Mononuclear cell (primary cell): Measurements from ENCODE around the gene TTC16. TPM values are rescaled to one million over a fixed set of nuclear protein-coding genes. Genes with fewer than 3 reads are reported as not detected.
"Not testable (repeated sequence)": the region's sequence is repeated elsewhere in the genome, so short reads cannot be mapped to it uniquely, and the experiment has no call there.

Source experiments
- H3K27me3 ChIP-seq: 2 replicates; pipeline ENCODE4 v1.6.0; 2011; ENCODE audit warnings: low read length, control low read depth; ENCODE audit not compliant: insufficient read depth
- H3K4me1 ChIP-seq: 2 replicates; pipeline ENCODE4 v1.5.1; 2011; ENCODE audit warnings: mild to moderate bottlenecking, low read length, control low read depth; ENCODE audit not compliant: insufficient read depth
- H3K4me3 ChIP-seq: 2 replicates; pipeline ENCODE4 v1.5.1; 2011; ENCODE audit warnings: mild to moderate bottlenecking, low read length, moderate library complexity
- H3K9me3 ChIP-seq: 2 replicates; pipeline ENCODE4 v1.5.1; 2011; ENCODE audit warnings: low read depth, mild to moderate bottlenecking, control low read depth, low read length
- total RNA-seq: library from RNA; depleted of rRNA; stranded (reverse); fragments of >200 nt; gene quantifications from one replicate; pipeline ENCODE4 v1.2.3, GENCODE V29; 2012

The TTC16 gene
- total RNA-seq, 1 donor, result 1.9 TPM

DNA sequence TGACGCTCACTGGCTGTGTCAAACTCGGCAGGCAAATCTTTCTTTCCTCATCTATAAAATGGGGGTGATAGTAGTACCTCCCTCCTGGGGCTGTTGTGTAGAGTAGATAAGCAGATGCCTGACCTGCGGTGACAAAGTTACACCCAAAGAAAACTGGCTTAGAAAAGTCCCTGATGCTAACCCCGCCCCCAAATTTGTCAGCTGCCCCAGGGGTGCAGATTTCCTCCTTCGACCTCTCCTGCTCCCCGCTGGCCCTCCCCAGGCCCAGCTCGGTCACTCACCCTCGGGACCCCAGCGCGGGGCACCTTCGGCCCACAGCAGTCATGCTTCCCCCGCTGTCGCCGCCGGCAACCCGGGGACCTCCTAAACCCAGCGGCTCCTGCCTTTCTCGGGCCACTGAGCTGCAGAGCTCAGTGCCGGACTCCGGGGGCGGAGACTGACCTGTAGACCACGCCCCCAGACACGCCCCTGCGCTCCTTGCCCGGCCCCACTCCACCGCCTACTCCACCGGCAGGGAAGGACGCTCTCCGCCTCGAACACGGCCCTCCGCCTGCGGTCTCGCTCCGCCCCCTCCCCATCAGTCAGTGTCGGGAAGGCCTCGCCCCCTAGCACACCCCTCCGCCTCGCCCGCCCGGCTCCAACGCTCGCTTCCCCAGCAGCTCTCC is 55.2 kb downstream of the TTC16 start:
- Histone ChIP-seq H3K4me3 (peak overlapping the region; percentile 42), H3K27me3 (no peaks in the 10 kb centered on the region), H3K9me3 (no peaks in the 10 kb centered on the region), H3K4me1 (peaks cover 98% of the 10 kb centered on the region)

- H3K27me3 ChIP-seq, result no peaks in the 10 kb centered on the region
- H3K4me1 ChIP-seq, result peaks cover 98% of the 10 kb centered on the region
- H3K9me3 ChIP-seq, result no peaks in the 10 kb centered on the region
- H3K4me3 ChIP-seq, result no peak overlapping the region
Measured at GRCh38 chr9:127771570-127772189, 55.8 kb downstream of the TTC16 start.

- Histone ChIP-seq H3K9me3 (no peaks in the 10 kb centered on the region), H3K4me1 (peaks cover 93% of the 10 kb centered on the region), H3K4me3 (no peak overlapping the region), H3K27me3 (no peaks in the 10 kb centered on the region)
Measured at GRCh38 chr9:127772603-127773002, 56.7 kb downstream of the TTC16 start.

- H3K4me3 ChIP-seq, result no peak overlapping the region
Measured at GRCh38 chr9:127773272-127773671, 57.4 kb downstream of the TTC16 start.

DNA sequence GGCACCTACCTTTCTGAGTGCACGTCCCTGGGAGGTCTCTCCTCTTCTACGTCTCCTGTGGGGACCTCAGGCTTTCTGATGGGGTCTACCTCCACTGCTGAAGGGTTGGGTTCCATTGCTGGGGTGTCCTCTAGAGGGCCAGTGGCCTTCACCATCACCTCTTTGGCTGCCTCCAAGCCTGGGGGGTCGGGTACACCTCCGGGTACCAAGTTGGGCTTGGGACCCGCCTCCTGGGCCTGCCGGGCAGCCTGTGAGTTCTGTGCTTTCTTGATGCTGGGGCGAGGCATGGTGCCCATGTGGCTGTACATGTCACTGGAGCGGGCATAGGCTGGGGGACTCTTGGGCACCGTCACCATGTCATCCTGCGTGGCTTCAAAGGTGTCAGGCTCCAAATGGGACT is 58.1 kb downstream of the TTC16 start:
- H3K4me3 ChIP-seq, result no peak overlapping the region
- H3K27me3 ChIP-seq, result no peaks in the 10 kb centered on the region
- H3K4me1 ChIP-seq, result peaks cover 85% of the 10 kb centered on the region
- H3K9me3 ChIP-seq, result no peaks in the 10 kb centered on the region

More at GRCh38 chr9:127773272-127773671, 57.4 kb downstream of the TTC16 start:
- Histone ChIP-seq H3K27me3 (no peaks in the 10 kb centered on the region), H3K9me3 (no peaks in the 10 kb centered on the region), H3K4me1 (peaks cover 87% of the 10 kb centered on the region)

- no peaks in the 10 kb centered on the region for H3K27me3 ChIP-seq
- H3K4me3 ChIP-seq, result peak overlapping the region; percentile 82
- H3K9me3 ChIP-seq, result no peaks in the 10 kb centered on the region
- peaks cover 85% of the 10 kb centered on the region for H3K4me1 ChIP-seq
Measured at GRCh38 chr9:127776195-127776923, 60.5 kb downstream of the TTC16 start.

- peak overlapping the region; percentile 82 for H3K4me3 ChIP-seq
Measured at GRCh38 chr9:127776924-127777289, 61.0 kb downstream of the TTC16 start.

DNA sequence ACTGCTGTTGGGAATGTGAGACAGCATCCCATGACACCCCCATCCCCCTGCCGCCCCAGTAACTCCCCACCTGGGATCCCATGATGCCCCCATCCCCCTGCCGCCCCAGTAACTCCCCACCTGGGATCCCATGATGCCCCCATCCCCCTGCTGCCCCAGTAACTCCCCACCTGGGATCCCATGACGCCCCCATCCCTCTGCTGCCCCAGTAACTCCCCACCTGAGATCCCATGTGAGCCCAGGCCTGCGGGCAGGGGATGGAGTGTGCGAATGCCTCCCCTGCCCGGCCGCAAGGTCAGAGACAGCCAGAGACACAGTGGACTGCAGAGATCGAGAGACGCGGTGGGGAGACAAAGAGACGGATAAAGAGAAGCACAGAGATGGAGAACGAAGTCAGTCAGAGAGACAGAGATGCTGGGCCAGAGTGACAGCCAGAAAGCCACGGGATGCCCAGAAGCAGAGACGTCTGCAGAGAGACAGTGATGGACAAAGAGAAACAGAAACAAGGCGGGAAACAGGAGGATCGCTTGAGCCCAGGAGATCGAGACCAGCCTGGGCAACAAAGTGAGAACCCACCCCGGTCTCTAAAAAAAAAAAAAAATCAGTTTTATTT is 61.6 kb downstream of the TTC16 start:
- Histone ChIP-seq H3K27me3 (no peaks in the 10 kb centered on the region), H3K9me3 (no peaks in the 10 kb centered on the region), H3K4me3 (peak overlapping the region; percentile 82), H3K4me1 (peaks cover 85% of the 10 kb centered on the region)

More at GRCh38 chr9:127776924-127777289, 61.0 kb downstream of the TTC16 start:
- H3K27me3 ChIP-seq, result no peaks in the 10 kb centered on the region
- H3K9me3 ChIP-seq, result no peaks in the 10 kb centered on the region
- peaks cover 85% of the 10 kb centered on the region for H3K4me1 ChIP-seq

DNA sequence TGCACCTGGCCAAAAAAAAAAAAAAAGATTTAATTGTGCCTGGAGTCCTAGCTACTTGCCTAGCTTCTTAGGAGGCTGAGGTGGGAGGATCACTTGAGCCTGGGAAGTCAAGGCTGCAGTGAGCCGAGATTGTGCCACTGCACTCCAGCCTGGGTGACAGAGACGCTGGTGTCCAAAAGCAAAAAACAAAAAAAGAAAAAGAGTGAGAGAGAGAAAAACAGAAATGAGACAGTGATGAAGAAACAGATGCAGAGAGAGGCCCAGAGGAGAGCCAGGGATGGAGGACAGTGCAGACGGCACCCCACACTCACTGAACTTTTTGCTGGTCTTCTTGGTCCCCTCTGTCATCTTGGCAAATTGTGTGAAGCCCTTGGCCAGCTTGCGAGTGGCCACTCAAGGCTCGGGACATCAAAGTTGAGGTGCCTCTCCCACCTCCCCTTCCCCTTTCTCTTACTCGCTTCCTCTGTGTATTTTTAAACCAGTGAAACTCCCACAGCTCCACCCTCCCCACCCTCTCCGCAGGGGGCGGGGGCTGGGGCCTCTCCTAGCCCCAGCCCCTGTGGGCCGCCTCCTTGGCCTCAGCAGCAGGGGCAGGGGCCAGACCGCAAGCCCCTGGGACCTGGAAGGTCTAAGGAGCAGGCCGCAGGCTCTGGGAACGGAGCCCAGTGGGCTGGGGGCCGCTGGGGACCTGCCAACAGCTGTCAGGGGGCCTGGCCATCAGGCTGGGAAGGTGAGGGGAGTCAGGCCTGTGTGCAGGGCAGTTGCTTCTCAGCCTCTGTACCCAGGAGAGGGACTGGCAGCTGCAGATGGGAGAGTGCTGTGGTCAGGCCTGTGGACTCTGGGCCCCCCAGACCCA is 62.6 kb downstream of the TTC16 start, which contains the start of gene SH2D3C:
SH2D3C (minus strand) TSS at position 387 of the 856 bp plus-strand sequence; CDS start at position 348, 39 bp downstream.
- Histone ChIP-seq H3K27me3 (no peaks in the 10 kb centered on the region), H3K4me3 (peak within 1 kb of the TSS; percentile 82), H3K9me3 (no peaks in the 10 kb centered on the region), H3K4me1 (peaks cover 86% of the 10 kb centered on the region)

GRCh38 chr9:127779136-127779981 is 63.5 kb downstream of the TTC16 start:
- Histone ChIP-seq H3K27me3 (no peaks in the 10 kb centered on the region), H3K9me3 (no peaks in the 10 kb centered on the region), H3K4me1 (peaks cover 86% of the 10 kb centered on the region), H3K4me3 (peak overlapping the region; percentile 82)

DNA sequence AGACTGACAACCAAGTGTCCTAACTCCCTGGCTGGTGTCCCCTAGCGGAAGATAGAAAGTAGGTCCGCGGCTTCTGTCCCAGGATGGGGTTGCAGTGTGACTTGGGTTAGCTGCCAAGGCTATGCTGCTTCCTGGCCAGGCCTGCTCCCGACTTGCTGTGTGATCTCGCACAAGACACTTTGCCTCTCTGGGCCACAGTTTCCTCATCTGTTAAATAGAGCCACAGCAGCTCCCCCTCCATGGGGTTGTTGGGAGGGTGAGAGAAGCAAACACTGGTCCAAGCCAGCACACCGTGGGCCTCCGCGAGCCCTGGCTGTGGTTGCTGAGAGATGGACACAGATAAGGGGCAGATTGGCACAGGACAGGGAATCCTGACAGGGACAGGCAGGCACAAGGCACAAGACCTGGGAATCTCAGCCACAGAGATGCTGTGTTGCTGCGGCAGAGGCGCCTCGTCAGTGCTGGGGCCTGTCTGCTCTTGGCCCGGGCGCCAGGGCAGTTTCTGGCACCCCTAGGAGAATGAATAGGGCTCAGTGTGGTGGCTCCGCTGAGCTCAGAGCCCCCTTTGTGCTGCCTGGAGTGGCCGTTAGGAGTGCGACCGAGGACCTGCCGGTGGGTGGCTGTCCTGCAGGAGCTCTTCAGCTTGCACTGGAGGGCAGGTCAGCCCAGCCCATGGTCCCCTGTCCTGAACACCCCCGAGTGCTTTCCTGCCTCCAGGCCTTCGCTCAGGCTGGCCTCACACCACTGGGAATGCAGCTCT is 64.4 kb downstream of the TTC16 start:
- Histone ChIP-seq H3K4me3 (no peak overlapping the region), H3K27me3 (no peaks in the 10 kb centered on the region), H3K4me1 (peaks cover 83% of the 10 kb centered on the region), H3K9me3 (no peaks in the 10 kb centered on the region)

- not testable (repeated sequence) for H3K27me3 ChIP-seq, H3K4me3 ChIP-seq
Measured at GRCh38 chr9:127780909-127781308, 65.0 kb downstream of the TTC16 start.

More at GRCh38 chr9:127780909-127781308, 65.0 kb downstream of the TTC16 start:
- H3K4me1 ChIP-seq, result peaks cover 77% of the 10 kb centered on the region
- H3K9me3 ChIP-seq, result not testable (repeated sequence)
